MM.1S (cell line): ENCODE measurements around the gene MPDZ.

Experiments used
- CTCF ChIP-seq: fragments of 300-600 bp; sonication (generic); IDR thresholded peaks from 2 replicates; pipeline ENCODE4 v1.5.1; 2016; ENCODE audit warnings: antibody characterized with exemption, low read length, mixed read lengths
- EZH2 ChIP-seq: fragments of 300-600 bp; sonication (generic); optimal IDR thresholded peaks from 2 replicates; pipeline ENCODE3; 2017; ENCODE audit warnings: low read depth, mild to moderate bottlenecking, antibody characterized with exemption, low read length, mixed read lengths
- EZH2phosphoT487 ChIP-seq: fragments of 300-600 bp; sonication (generic); IDR thresholded peaks from 2 replicates; pipeline ENCODE4 v1.6.1; 2018; ENCODE audit warnings: antibody characterized with exemption, low read length

DNA sequence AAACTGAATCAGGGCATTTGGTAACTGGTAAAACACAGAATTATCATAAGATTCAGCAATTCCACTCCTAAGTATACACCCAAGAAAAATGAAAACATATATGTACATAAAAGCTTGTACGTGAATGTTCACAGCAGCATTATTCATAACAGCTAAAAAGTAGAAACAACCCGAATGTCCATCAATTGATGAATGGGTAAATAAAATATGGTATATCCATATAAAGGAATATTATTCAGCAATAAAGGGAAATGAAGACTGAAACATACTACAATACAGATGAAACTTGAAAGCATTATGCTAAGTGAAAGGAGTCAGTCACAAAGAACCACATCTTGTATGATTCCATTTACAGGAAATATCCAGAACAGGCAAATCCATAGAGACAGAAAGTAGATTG, 65.5 kb downstream of the MPDZ start:
- TF ChIP-seq CTCF (no peak), EZH2 (no peak), EZH2phosphoT487 (no peak)
